H1 (cell line): Measurements from ENCODE around the gene SCNN1B. TPM values are rescaled to one million over a fixed set of nuclear protein-coding genes. Genes with fewer than 3 reads are reported as not detected.

Experiments
- BRCA1 ChIP-seq: IDR thresholded peaks from 2 replicates; pipeline ENCODE4 v1.6.1; 2012; ENCODE audit warnings: low read depth, low read length, improper control_type of control experiment
- CHD7 ChIP-seq: fragments of 300-600 bp; sonication (generic); IDR thresholded peaks from 2 replicates; pipeline ENCODE4 v1.7.1; 2012; ENCODE audit warnings: low read length, moderate library complexity, mild to moderate bottlenecking, inconsistent platforms; ENCODE audit not compliant: insufficient replicate concordance
- CREB1 ChIP-seq: IDR thresholded peaks from 2 replicates; pipeline ENCODE4 v1.6.1; 2012; ENCODE audit warnings: inconsistent platforms
- CTBP2 ChIP-seq: IDR thresholded peaks from 2 replicates; pipeline ENCODE4 v1.7.0; 2011; ENCODE audit warnings: borderline replicate concordance, mild to moderate bottlenecking, moderate library complexity, mixed read lengths, low read length; ENCODE audit not compliant: insufficient read depth, insufficient read length
- KDM5A ChIP-seq: fragments of 200-600 bp; IDR thresholded peaks from 2 replicates; pipeline ENCODE4 v1.7.1; 2012; ENCODE audit warnings: mild to moderate bottlenecking, low read length, inconsistent platforms, mixed read lengths
- POLR2A ChIP-seq, 2 experiments: IDR thresholded peaks; 1 replicate in 1 of 2; 2 replicates in 1 of 2; pipeline ENCODE4 v1.6.1; 2011; ENCODE audit warnings: low read depth in 2 of 2, low read length in 2 of 2, mild to moderate bottlenecking in 2 of 2; ENCODE audit errors: control extremely low read depth in 1 of 2
- RAD21 ChIP-seq, 2 experiments: IDR thresholded peaks in 1 of 2; conservative IDR thresholded peaks in 1 of 2; 2 replicates each; pipeline ENCODE4 v1.6.1; 2011; ENCODE audit warnings: low read depth in 2 of 2, low read length in 2 of 2, improper control_type of control experiment in 1 of 2, inconsistent platforms in 1 of 2, mild to moderate bottlenecking in 1 of 2, moderate library complexity in 1 of 2
- SIRT6 ChIP-seq: IDR thresholded peaks from one replicate; pipeline ENCODE4 v1.7.1; 2012; ENCODE audit warnings: low read length, inconsistent platforms
- YY1 ChIP-seq: IDR thresholded peaks from 2 replicates; pipeline ENCODE4 v1.6.1; 2011; ENCODE audit warnings: low read depth, mild to moderate bottlenecking, low read length
- polyA plus RNA-seq, 7 experiments: library from polyadenylated mRNA; depleted of rRNA in 3 of 7; stranded (reverse) in 5 of 7; unstranded in 2 of 7; fragments of >200 nt in 5 of 7; fragments of 200-250 nt in 2 of 7; gene quantifications; 1 replicate in 5 of 7; 2 replicates in 1 of 7; 4 replicates in 1 of 7; pipeline versions ENCODE4 v1.2.1 to v1.2.3, GENCODE V29; 2011 to 2013; ENCODE audit warnings: missing spikeins in 2 of 7, mixed read lengths in 2 of 7
- total RNA-seq: library from RNA; stranded (reverse); fragmentation: NEBNext Ultra II Directional; extraction: Animal tissue kit (Norgen Biotek cat#: 25700); gene quantifications from 2 replicates; pipeline ENCODE4 v1.2.1, GENCODE V29; 2021

SCNN1B gene
- total and polyA plus RNA-seq, 2 of the 8 experiments (the other 6 are each of a cell fraction or from before 2014, with no cell fraction given) = 0.20 to 0.95 TPM

GRCh38 chr16:23398987-23399805, 97.1 kb downstream of the SCNN1B start (continued):
- TF ChIP-seq POLR2A (IDR thresholded peaks at IDR 0.05; ENCODE audit: control extremely low read depth in 1 of 2, low read depth in 2 of 2, low read length in 2 of 2) (peak in 1 of 2 experiments; percentile 44; a peak in 1 of 3 replicates), CREB1 (no peak), YY1 (0 out of 2 replicates have a peak, but pooled peaks have one; percentile 10), KDM5A (no peak), RAD21 (IDR thresholded peaks at IDR 0.05 in 1 of 2, conservative IDR thresholded peaks at IDR 0.05 in 1 of 2; ENCODE audit: low read depth in 2 of 2, low read length in 2 of 2) (peak; percentile 11 to 26; a peak in 2 of 4 replicates), CTBP2 (peak; percentile 31), SIRT6 (no peak), CHD7 (peak; percentile 62), BRCA1 (no peak)
